ENCODE results near the gene SPATA32.

GRCh38 chr17:45283711-45284110 lies 21.8 kb upstream of the SPATA32 start:
- TF ChIP-seq, protein P1, sequence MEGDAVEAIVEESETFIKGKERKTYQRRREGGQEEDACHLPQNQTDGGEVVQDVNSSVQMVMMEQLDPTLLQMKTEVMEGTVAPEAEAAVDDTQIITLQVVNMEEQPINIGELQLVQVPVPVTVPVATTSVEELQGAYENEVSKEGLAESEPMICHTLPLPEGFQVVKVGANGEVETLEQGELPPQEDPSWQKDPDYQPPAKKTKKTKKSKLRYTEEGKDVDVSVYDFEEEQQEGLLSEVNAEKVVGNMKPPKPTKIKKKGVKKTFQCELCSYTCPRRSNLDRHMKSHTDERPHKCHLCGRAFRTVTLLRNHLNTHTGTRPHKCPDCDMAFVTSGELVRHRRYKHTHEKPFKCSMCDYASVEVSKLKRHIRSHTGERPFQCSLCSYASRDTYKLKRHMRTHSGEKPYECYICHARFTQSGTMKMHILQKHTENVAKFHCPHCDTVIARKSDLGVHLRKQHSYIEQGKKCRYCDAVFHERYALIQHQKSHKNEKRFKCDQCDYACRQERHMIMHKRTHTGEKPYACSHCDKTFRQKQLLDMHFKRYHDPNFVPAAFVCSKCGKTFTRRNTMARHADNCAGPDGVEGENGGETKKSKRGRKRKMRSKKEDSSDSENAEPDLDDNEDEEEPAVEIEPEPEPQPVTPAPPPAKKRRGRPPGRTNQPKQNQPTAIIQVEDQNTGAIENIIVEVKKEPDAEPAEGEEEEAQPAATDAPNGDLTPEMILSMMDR (conservative IDR thresholded peaks at IDR 0.05), result no peak
- TF ChIP-seq EZH2 (IDR thresholded peaks at IDR 0.05; ENCODE audit: low read depth), result no peak

Measured in PC-9 (cell line).